EL (cell line): Measurements from ENCODE around the gene BICC1.

ENCODE experiments used
- DNase-seq: peaks from one replicate; pipeline ENCODE4 v3.0.0-alpha.2; 2016

Gene BICC1

DNA sequence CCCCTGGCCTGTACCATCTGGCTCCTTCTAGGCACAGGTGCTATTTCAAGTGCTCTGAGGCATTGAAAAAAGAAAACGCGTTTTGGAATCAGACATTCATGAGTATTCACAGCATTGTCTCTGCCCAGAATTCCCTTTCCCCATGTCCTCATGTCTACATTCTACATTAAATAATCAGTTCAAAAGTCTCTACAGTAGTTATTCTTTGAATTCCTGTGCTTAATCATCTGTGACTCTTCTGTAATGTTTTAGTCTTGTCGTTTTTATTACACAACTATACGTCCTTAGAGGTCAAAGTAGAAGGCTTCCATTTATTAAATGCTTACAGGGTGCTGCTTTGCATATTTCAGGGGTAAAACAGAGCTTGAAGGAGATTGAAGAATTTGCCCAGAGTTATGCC lies 95.7 kb downstream of the BICC1 start:
- peak; percentile 56 for DNase-seq

DNA sequence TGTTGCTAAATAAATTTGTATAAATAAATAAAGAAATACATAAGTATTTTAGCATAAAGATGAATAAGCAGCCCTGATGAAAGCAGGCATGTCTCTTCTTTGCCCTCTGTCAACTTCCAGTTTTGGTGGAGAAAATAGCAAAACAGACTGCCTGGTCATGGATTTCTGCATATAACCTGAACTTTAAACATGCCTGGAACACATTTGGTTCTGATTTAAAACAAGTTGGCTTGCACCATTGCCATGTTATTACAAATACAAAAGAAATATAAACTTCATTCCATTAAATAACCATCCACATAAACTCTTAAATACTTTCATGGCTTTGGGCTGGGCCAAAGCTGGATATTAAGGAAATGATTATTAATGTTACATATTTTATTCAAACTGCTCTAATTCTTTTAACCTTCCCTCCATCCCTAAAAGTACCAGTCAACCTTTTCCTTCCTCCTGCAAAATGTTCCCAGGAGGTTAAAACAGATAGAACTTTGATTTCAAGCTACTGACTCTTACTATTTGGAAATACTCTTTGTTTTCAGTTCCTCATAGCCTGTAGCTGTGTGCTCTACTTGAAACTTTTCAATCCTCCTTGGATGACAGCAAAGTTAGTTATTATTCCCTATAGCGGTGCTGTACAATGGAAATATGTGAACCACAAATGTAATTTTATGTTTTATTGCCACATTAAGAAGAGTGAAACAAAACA lies 96.3 kb downstream of the BICC1 start:
- DNase-seq: no peak

DNA sequence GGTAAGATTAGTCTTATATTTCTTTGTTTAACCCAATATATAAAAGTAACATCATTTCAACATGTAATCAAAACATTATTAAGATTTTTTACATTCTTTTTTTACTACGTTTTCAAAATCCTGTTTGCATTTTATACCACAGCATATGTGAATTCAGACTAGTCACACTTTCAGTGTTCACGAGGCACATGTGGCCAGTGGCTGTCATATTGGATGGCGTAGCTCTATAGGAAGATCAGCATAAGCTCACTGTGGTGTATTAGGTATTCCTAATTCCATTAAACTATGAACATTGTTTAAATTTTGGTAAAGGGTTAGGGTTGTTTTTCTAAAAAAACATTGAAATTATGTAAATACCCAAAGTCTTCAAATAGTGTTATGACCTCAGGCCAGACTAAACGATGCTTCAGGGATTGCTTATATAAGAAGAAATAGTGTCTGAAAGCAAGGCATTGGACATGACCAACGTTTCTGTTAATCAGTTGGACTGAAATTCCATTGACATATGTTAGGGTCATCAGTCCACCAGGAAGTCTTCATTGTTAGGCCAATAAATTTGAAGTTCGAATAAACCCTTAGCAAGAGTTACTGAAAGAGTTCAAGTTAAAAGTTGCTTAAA lies 97.0 kb downstream of the BICC1 start:
- DNase-seq: peak; percentile 65

DNA sequence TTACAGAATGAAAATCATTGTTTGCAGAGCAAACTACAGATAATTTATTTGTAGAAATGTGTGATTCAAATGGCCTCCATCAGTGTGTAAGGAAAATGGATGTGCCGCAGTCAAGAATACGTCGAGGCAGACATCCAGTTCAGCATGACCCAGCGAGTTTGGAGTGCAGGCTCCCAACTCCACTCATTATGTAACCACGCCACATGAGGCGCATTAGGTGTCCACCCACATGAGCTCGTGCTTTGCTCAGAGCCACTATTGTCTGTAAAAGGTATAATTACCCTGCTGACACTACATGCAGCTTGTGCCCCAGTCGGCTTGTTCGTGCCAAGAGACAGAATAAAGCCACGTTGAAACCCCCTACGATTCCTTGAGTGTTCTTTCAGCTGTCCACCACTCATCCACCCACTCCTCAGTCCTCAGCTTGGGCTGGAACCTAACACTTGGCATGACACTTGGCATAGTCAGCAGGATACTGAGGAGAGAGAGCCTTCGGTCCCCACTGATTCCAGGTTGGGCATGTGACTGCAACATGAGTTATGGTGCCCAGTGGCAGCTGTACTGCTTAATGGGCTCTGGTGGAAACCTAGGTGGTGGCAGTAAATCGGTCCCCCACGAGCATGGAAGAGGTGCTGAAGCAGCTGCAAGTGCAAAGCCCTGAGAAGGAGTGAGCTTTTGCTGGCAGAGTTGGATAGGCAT lies 102.7 kb downstream of the BICC1 start:
- no peak for DNase-seq

DNA sequence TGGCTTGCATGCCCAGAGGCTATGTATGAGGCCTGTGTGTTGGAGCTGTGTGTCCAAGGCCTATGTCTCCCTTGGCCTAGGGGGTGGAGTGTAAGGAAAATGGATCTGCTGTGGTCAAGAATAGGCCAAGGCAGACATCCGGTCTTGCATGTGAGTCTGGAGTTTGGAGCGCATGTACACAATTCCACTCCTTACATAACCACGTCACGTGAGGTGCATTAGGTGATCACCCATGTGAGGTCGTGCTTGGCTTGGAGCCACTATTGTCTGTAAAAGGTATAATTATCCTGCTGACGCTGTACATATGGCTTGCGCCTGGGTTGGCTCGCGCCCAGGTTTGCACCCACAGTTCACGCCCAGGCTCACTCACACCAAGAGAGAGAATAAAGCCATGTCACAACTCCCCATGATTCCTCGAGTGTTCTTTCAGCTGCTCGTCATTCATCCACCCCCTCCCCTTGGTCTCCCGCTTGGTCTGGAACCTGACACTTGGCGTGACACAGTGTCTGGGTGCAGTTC lies 105.5 kb downstream of the BICC1 start:
- no peak for DNase-seq

DNA sequence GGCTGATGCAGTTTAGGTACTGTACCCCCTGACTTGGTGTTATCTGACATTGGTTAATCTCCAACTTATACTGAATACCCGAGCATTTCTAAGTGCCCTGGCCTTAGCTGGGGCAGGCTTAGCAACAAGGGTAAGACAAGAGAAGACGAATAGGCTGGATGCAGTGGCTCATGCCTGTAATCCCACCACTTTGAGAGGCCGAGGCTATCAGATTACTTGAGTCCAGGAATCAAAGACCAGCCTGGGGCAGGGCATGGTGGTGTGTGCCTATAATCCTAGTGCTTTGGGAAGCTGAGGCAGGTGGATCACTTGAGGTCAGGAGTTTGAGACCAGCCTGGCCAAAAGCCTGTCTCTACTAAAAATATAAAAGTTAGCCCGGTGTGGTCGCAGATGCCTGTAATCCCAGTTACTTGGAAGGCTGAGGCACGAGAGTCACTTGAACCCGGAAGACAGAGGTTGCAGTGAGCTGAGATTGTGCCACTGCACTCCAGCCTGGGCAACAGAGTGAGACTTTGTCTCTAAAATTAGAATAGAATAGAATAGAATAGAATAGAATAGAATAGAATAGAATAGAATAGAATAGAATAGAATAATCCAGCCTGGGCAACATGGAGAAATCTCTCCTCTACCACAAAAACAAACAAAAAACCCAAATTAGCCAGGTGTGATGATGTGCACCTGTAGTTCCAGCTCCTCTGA lies 108.9 kb downstream of the BICC1 start:
- DNase-seq: no peak

DNA sequence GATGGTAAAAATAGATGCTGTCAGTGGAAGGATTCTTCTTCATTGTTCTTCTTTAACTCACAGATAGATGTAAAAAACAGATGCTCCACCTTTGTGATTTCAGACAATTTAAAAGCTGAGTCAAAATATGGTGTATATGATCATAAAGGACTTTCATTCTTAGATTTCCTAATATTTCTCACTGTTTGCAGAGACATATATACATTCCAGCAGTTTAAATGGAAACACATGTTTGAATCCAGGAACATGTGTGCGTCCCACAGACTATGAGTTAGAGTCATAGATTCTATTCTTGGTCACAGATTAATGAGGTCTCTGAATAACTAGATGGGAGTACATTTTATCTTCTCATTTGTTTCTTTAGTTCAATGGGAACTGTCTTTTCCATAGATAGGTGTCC lies 109.6 kb downstream of the BICC1 start:
- peak; percentile 40 for DNase-seq

DNA sequence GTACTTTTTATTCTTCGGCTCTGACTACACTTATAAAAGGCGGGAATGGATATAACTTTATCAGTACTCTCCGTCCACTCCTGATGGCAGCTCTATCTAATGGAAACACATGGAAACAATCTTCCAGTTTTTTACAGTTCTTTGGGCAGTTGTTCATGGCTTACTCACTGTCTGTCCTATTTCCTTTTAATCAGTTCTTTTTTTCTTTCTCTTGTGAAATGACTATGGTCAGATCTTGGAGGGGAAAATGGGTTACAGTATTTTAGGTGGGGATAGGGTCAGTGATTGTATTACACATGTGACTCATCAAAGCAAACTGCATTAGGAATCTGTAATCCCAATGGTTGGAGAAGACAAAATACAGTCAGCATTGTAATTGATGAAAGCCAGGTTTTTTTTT lies 112.4 kb downstream of the BICC1 start:
- peak; percentile 83 for DNase-seq

DNA sequence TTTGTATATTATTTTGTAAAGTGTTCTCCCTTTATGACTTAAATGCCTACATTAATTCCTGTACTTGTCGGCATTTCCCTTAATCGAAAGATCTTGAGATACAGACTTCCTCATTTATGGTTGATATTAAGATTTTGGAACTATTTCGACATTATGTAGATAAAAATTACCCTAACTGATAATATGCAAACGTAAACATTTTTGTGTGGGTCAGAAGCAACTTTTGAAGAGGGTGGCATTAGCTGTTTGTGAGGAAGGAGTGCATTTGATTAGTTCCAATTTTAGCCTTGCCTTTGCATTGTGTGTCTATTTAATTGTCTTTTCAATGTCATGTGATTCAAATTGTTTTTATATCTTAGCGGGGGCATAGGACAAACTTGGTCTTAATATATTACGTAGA lies 114.7 kb downstream of the BICC1 start:
- no peak for DNase-seq

DNA sequence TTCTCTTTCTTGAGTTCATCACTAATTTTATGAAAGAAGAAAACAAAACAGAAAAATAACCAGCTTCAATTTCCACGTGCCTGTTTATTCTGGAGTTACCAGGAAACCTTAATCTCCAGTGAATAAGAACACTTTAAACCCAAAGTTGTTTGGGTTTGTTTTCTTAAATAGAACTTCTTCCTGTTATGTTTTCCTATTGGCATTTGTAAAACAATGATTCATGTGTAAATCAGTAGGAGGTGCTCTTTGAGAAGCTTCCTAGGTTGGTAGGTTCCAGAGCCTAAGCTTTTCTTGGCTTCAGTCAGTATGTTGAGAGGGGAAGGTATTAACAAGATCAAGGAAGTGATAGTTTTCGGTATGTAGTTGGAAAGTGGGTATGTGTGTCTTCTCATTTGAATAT lies 119.0 kb downstream of the BICC1 start:
- DNase-seq: no peak

DNA sequence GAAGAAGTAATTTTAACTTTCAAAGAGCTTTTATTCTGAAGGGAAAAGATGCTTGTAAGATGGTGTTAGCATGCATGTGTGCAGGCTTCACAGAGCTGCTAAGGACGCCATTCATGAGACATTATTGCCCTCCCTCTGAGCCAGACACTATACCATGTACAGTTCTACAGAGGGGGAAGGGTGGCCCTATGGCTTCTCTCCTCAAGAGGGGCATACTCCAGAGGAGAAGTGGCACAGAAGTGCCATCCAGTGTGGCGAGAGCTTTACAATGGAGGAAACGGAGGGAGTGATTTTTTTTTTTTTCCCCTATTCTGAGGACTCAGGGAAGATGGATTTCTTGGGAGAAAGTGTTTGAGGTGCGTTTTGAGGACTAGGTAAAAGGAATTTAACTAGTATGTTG lies 119.5 kb downstream of the BICC1 start:
- no peak for DNase-seq

DNA sequence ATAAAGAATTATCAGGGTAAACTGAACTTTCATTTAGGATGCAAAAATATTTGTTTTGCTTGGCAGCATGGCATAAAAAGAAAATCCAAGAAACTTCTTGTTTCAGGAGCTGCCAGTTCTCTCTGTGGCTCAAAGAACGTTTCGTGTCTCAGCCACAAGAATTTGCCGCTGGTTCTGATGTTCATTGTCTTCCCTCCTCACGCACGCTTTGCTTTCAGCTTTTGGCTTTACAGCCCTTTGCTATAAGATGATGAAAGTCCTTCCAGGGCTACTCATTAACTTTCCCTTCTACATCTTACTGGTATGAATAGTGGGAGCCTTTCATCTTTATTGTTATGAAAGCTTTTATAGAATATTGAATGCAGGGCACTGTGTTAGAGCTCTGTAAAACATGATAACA lies 124.7 kb downstream of the BICC1 start:
- DNase-seq: peak; percentile 82

DNA sequence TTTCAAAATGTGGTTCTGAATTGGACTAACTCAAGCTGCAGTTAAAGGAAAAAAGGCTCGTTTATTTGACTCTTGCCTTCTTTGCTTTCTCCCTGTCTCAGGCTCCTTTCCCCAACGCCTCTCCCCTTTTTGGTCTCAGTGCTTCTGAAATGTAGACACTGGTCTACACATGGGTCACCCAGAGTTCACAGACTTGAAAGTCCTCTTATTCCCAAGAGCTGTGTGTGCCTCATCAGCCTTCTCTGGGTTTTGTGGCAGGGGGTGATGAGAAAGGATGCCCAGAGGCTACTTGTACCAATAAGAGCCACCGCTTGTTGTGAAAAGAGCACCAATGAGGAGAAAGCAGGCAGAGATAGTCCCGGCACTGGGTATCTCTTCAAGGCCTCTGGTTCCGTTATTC lies 125.7 kb downstream of the BICC1 start:
- DNase-seq: peak; percentile 23

DNA sequence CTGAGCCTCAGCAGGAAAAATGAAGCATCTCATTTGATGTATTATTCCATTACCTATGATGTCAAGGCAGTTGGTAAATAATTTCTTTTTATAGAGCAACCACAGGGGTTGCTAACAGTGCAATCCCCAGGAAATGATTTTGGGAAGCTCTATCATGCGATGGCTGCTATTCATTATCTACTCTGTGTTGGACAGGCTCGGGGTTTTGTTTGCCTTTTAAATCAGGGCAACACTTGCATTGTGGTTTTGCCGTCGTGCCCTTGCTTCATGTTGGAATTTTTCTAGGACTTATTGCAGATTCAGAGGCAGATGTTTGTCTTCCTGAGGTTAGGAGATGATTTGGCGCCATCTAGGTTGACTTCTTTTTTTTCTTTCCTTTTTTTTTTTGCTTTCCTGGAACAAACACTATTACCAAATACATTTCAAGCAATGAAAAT lies 128.4 kb downstream of the BICC1 start:
- peak; percentile 97 for DNase-seq

DNA sequence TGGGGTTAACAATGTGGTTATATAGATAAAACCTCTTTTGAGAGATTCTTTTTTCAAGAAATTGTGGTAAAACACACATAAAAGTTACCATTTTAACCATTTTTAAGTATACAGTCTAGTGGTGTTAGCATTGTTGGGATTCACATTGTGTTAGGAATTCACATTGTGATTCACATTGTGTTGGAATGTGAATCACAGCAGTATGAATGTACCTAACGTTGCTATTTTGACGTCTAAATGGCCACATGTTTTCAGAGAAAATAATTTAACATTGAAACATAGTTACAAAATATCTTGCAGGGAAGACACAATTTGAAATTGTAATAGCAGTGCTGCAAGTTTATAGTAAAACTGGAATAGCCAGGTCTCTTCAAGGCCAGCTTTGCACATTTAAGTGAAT lies 129.0 kb downstream of the BICC1 start:
- peak; percentile 79 for DNase-seq

DNA sequence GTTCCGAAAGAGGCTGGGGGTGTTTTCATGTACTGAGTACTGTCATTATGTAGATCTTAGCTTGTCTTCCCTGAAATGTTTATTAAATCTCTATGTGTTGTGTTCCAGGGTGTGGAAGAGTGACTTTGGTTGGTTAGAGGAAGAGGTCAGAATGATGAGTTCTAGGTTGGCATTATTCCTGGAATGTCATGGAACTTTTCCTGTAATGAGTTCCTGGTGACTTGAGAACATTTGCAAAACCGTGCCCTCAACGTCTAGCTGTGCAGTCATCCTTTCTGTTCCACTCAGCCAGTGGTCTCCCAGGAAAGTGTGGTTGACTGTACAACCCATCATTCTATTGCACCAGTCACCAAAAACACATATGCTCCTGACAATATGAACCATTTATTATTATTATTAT lies 129.6 kb downstream of the BICC1 start:
- DNase-seq: peak; percentile 76

DNA sequence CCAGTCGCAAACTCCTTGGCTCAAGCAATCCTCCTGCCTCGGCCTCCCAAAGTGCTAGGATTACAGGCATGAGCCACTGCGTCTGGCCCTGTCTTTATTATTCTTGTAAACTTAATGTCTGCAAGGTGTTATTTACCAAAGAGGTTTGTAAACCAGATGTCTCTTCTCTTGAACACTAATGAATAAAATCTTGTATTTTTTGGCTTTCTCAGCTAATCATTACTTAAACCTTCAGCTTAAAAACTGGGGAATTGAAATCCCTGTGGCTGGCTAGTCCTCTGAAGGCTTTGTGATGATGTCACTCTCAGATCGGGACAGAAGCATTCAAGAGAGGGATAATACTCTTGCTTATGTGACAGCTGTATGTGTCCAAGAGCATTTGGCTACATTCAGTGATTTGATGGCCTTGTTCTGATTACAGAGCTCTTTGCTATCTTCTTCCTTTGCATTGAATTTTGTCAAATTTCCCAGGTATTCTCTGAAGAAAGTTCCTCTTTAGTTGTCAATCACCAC lies 130.3 kb downstream of the BICC1 start:
- DNase-seq: no peak

DNA sequence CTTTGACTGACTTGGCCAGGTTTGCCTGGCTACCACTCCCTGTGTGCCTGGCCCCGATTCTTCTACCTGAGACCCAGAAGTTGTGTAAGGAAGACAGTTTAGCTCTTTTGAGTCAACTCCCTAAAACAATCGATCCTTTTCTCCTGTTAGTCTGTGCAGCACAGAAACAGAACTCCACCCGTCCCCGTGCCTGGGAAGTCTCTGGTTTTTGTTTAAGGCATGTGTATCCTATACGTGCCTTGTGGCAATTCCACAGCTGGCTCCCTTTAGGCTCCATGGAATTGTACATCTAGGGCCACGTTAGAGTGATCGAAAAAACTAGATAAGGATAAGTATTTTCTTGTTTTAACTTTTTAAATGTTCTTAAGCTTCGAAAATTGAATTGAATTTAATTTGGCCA lies 131.6 kb downstream of the BICC1 start:
- no peak for DNase-seq

DNA sequence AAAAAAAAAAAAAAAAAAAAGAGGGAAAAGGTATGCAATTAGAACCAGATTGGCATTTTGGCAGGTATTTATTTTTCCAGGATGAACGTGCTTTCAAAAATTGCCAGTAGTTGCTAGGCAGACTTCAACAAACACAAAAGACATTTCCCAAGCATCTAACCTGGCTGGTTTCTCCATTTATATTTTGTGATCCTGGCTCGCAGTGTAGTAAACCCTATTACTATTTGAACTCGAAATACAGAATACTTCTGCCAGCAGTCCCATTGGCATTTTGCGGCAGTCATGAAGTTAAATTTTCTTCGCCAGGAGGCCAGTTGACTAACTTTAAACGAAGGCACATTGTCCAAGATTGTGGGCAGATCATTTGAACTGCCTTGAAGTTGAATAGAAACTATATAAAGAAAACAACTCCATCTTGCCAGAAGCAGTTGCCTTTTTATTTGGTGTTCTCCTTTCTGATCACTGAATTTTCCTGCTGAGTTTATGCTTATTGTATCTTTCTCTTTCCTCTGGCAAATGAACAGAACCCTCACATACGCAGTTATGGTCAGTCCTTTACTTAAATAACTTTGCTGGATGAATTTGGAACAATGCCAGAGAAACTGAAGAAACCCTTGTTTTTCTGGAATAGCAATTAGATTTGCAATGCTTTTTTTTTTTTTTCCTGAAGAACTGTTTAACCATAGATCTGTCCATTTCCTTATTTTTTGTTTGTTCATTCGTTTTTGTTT lies 132.9 kb downstream of the BICC1 start:
- no peak for DNase-seq

DNA sequence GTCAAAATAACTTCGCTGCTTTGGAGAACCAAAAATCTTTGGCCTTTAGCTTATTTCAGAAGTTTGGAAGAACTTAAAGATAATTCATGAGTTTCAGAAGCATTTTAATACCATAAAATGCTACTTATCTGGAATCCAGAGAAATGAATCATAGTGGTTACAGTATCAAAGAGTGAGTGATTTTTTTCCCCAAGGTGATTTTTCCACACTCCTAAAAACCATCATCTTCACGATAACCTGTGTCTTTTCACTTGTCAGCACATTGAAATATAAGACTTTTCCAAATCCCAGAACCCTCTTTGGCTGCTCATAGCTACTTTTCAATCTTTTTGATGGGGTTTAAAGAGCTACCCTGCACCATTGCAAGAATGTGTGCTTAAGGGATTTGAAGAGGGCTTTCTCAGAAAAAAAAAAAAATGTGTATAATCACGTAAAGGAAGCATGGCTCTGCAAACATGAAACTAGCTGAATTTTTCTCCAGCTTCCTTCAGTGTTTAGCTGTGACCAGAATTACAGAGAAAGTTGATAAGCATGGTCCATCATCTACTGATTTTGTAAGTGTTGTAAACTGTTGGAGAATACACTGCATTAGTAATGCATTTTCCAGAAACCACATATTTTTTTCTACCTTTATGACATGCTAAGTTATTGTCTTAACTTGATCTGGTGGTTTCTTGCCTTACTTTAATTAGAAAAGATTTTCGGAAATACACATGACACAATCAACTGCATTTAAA lies 134.9 kb downstream of the BICC1 start:
- no peak for DNase-seq

DNA sequence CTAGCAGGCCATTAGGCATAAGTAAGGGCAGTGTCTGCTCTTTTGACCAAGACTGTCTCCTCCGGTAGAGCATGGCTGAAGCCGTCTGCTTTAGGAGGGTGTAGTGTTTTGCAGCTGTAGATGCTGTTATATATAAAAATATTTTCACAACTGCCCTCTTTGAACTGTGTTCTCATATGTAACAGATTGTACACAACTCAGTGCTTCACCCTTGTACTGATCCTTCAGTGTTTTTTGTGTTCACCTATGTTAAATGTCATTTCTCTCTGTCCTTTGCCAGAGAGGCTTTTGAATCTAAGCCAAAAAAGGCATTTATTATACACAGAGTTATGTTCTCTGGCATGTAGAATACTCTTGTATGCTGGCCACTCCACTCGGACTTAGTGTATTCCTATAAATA lies 135.5 kb downstream of the BICC1 start:
- no peak for DNase-seq

DNA sequence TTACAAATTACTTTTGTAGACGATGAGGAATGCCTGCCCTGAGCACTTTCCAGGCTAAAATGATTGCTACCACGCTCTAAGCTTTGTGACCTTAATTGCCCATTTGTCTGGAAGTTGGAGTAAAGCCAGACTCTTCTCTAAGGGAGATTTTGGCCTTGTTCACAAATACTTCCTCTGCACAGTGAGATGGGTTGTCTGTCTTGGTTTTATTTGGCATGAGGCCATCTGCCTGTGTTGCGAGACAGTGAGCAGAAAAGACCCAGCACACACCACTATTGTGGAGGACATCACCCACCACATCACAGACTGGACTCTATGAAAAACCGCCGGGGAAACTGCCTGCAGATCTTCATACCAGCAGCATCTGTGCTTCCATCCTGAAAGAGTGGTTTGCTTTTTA lies 138.4 kb downstream of the BICC1 start:
- peak; percentile 78 for DNase-seq
